GM23248 (cell line): ENCODE data around the gene STPG1.

Source experiments
- EZH2 ChIP-seq: fragments of 200-600 bp; sonication (generic); IDR thresholded peaks from 2 replicates; pipeline ENCODE4 v1.6.1; 2018; ENCODE audit warnings: antibody characterized with exemption, mild to moderate bottlenecking; ENCODE audit not compliant: insufficient read depth, poor library complexity, severe bottlenecking
- EZH2phosphoT487 ChIP-seq: fragments of 200-600 bp; sonication (generic); IDR thresholded peaks from 2 replicates; pipeline ENCODE4 v1.6.1; 2018; ENCODE audit warnings: antibody characterized with exemption, moderate library complexity, mild to moderate bottlenecking, low read depth; ENCODE audit not compliant: insufficient read depth

- TF ChIP-seq EZH2: no peak
- no peak for TF ChIP-seq EZH2phosphoT487
These were observed 63.7 kb downstream of the STPG1 start for GRCh38 chr1:24349891-24350290.
